Epithelial cell of esophagus (primary cell): Measurements from ENCODE around the gene ZFPM1.
"Not testable (repeated sequence)": the region's sequence is repeated elsewhere in the genome, so short reads cannot be mapped to it uniquely, and the experiment has no call there.

ENCODE experiments used
- DNase-seq: peaks from one replicate; pipeline ENCODE4 v3.0.0; 2010; ENCODE audit warnings: low read depth
- H3K4me3 ChIP-seq: 2 replicates; pipeline ENCODE4 v1.5.1; 2011; ENCODE audit warnings: mild to moderate bottlenecking, low read length, control low read depth
- TF ChIP-seq, protein P1 (sequence below): IDR thresholded peaks from 2 replicates; pipeline ENCODE4 v1.5.1; 2011; ENCODE audit warnings: low read depth, mild to moderate bottlenecking, low read length, control low read depth, inconsistent platforms; ENCODE audit not compliant: insufficient read depth; ENCODE audit errors: missing control alignments

Gene ZFPM1

DNA sequence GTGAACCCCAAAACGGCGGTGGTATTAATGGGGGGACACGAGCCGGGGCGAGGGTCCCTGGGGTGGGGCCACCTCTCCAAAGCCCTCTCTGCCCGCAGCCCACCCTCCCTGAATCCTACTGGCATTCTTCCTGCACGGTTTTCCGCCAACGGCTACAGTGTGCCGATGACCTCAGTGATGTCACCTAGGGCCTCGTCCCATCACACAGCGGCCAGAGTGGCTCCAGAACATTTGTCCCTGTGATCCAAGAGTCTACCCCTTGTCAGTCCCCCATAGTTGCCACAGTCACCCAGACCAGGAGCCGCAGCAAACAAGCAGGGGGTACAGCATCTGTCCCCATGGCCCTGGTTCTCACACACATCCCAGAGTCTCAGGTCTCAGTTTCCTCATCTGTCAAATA, 13.9 kb downstream of the ZFPM1 start:
- H3K4me3 ChIP-seq = no peak overlapping the region
- DNase-seq = no peak
- TF ChIP-seq, protein P1, sequence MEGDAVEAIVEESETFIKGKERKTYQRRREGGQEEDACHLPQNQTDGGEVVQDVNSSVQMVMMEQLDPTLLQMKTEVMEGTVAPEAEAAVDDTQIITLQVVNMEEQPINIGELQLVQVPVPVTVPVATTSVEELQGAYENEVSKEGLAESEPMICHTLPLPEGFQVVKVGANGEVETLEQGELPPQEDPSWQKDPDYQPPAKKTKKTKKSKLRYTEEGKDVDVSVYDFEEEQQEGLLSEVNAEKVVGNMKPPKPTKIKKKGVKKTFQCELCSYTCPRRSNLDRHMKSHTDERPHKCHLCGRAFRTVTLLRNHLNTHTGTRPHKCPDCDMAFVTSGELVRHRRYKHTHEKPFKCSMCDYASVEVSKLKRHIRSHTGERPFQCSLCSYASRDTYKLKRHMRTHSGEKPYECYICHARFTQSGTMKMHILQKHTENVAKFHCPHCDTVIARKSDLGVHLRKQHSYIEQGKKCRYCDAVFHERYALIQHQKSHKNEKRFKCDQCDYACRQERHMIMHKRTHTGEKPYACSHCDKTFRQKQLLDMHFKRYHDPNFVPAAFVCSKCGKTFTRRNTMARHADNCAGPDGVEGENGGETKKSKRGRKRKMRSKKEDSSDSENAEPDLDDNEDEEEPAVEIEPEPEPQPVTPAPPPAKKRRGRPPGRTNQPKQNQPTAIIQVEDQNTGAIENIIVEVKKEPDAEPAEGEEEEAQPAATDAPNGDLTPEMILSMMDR = no peak

DNA sequence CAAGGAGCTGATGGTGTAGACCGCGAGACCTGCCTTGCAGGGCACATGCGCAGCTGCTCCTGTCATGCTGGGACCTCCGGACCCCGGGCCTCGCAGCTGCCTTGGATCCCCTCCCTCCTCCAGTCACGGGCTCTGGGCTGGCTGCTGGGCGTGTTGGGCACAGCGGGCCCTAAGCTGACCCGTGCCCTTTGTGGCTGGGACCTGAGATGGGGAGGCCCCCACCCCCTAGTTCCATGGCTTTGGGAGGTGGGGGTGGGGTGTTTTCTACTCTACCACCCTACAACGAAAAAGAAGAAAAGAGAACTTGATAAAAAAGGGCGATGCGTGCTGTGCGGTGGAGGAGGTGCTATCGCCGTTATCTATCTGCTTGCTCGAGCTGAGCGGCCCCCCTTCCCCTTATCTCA, 14.5 kb downstream of the ZFPM1 start:
- H3K4me3 ChIP-seq = no peak overlapping the region
- TF ChIP-seq, protein P1 = no peak
- no peak for DNase-seq

DNA sequence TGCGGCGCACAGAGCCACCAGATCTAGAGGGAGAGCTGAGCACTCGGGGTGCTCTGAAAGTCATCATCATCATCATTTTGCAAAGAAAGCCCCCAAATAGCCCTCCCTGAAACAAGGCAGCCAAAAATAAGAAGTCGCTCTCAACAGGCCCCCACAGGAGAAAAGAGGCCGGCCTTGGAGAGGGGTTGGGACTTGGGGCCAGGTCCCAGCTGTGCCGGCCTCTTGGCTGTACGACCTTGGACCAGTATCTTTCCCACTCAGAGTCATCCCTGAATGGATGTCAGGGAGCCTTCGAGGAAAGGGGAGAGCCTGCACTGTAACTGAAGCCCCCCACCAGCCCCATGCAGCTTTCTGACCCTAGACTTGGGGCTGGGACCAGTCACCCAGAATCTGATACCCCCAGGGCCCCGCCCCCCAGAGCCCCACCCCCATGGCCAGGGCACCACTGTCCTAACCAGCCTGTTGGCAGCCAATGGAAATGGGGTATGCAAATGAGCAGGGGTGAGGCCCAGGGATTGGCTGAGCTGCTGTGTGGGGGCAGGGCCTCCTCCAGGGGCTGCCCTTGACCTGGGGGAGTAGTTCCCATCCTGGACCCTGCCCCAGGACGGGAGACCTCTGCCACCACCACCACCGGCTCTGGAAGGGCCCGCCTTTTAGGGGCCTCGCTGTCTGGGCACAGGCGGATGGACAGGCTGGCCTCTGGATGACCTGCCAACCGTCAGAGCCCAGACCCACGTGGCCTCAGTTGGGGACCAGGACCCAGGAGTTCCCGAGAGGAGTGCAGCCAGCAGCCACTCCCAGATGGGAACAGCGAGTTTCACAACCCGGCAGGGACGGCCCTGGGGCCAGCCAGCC, 15.4 kb downstream of the ZFPM1 start:
- TF ChIP-seq, protein P1 = no peak
- no peak overlapping the region for H3K4me3 ChIP-seq
- DNase-seq = peak; percentile 27

DNA sequence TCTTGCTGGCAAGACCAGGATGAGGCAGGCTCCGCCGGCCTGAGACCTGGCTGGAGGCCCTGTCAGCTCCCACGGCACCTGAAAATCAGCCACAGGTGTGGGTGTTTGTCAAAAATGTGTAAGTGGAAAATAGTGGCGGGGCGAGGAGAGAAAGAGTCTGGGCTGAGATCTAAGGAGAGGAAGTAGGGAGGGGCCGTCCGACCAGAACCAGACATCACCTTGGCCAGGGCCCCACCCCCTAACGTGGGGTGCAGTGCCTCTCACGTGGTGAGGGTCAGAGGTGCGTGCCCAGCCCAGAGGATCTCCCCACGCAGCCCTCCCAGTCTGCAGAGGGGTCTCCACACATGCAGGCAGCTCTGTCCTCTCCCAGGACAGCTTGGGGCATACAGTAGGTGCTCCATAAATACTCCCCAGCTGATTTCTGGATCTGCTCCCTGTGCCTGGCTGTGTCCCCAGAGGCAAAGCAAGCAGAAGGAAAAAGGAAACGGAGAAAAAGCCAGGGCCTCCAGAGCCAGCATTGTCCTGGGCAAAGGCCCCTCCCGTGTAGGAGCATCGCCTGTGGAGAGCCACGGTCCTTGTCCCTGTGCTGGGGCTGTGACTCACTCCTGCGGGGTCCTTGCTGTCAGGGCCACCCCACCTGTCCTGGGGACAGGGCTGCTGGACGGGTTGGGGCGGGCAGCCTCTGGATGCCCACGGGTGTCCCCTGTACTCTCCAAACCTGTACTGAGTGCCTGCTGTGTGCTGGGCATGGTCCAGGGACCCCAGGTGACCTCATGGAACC, 16.7 kb downstream of the ZFPM1 start:
- DNase-seq = no peak
- no peak overlapping the region for H3K4me3 ChIP-seq

DNA sequence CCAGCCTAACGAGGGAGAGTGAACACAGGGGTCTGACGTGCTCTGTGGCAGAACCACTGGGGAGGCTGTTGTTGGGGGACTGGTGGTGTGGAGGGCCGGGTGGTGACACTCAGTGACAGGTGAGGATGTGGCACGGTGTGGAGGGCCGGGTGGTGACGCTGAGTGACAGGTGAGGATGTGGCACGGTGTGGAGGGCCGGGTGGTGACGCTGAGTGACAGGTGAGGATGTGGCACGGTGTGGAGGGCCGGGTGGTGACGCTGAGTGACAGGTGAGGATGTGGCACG, 17.3 kb downstream of the ZFPM1 start:
- not testable (repeated sequence) for H3K4me3 ChIP-seq

More for the DNA sequence above, 16.7 kb downstream of the ZFPM1 start:
- TF ChIP-seq, protein P1 = no peak

DNA sequence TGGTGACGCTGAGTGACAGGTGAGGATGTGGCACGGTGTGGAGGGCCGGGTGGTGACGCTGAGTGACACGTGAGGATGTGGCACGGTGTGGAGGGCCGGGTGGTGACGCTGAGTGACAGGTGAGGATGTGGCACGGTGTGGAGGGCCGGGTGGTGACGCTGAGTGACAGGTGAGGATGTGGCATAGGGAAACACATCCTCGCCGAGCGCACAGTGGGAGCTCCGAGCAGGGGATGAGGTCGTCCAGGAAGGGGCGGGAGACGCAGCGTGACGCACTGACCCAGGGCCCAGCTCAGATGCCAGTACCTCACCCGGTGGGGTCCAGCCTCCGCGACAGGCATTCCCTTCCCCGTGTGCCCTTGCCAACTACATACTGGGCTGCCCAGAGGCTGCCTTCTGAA, 17.6 kb downstream of the ZFPM1 start:
- not testable (repeated sequence) for H3K4me3 ChIP-seq, DNase-seq

More for the DNA sequence above, 17.3 kb downstream of the ZFPM1 start:
- not testable (repeated sequence) for DNase-seq

DNA sequence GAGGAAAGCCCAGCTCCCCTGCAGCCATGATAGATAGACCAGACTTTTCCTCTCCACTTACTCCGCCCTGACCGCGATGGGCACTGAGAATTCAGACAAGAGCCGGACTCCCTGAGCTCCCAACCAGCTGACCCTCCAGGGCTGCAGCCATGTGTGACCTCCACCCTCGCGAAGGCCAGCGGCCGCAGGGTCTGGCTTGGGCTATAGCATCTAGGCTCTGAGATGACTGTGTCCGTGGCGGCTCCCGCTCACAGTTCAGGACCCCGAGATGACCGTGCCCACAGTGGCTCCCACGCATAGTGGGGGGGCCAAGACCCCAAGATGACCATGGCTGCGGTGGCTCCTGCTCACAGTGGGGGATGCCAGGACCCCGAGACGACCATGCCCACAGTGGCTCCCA, 18.0 kb downstream of the ZFPM1 start:
- TF ChIP-seq, protein P1 = no peak
- DNase-seq = no peak
- H3K4me3 ChIP-seq = no peak overlapping the region

DNA sequence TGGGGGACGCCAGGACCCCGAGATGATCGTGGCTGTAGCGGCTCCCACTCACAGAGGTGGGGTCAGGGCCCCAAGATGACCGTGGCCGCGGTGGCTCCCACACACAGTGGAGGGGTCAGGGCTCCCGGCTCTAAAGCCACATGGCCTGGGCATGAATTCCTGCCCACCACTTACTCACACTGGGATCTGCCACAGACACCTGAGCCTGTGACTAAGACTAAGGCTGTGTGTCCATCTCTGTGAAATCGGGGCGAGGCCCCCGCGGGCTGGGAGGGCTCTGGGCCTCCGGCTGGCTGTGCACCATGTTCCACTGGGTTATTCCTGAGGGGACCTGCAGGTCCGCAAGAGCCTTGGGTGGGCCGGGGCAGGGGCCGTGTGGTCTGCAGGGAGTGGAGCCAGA, 18.5 kb downstream of the ZFPM1 start:
- no peak overlapping the region for H3K4me3 ChIP-seq
- TF ChIP-seq, protein P1 = no peak
- DNase-seq = peak; percentile 44
